ENCODE measurements around the gene USP22.
"Not testable (repeated sequence)": the region's sequence is repeated elsewhere in the genome, so short reads cannot be mapped to it uniquely, and the experiment has no call there.

The USP22 gene

GRCh38 chr17:21042458-21043295, at the start of gene USP22:
Gene USP22 (minus strand): TSS chr17:21043011. CDS start chr17:21042835, 176 bp downstream.
- peak in 29 of 56 donors; percentile 35 to 100 (median 95) for DNase-seq

- DNase-seq, result no peak
These were observed 48.2 kb upstream of the USP22 start for GRCh38 chr17:21090902-21091618.

- no peak for DNase-seq
These were observed 47.4 kb upstream of the USP22 start for GRCh38 chr17:21089933-21090901.

GRCh38 chr17:21089145-21089544, 46.3 kb upstream of the USP22 start:
- DNase-seq, result no peak

GRCh38 chr17:21085707-21086106, 42.9 kb upstream of the USP22 start:
- no peak for DNase-seq

- not testable (repeated sequence) for DNase-seq
These were observed 42.5 kb upstream of the USP22 start for GRCh38 chr17:21085280-21085679.

- no peak for DNase-seq
These were observed 39.2 kb upstream of the USP22 start for GRCh38 chr17:21082001-21082436.

- no peak for DNase-seq
These were observed 36.4 kb upstream of the USP22 start for GRCh38 chr17:21079196-21079595.

GRCh38 chr17:21078016-21078780, 35.4 kb upstream of the USP22 start:
- no peak for DNase-seq

- no peak for DNase-seq
These were observed 34.5 kb upstream of the USP22 start for GRCh38 chr17:21077281-21077680.

GRCh38 chr17:21076242-21076641, 33.4 kb upstream of the USP22 start:
- no peak for DNase-seq

- peak in 34 of 56 donors; percentile 16 to 81 (median 64) for DNase-seq
These were observed 32.9 kb upstream of the USP22 start for GRCh38 chr17:21075739-21076085.

- DNase-seq, result peak in 26 of 56 donors; percentile 4 to 57 (median 27)
These were observed 30.0 kb upstream of the USP22 start for GRCh38 chr17:21072745-21073197.

- DNase-seq, result no peak
These were observed 23.6 kb upstream of the USP22 start for GRCh38 chr17:21066394-21066793.

- no peak for DNase-seq
These were observed 19.2 kb upstream of the USP22 start for GRCh38 chr17:21061971-21062526.

GRCh38 chr17:21061158-21061835, 18.5 kb upstream of the USP22 start:
- DNase-seq, result no peak

- DNase-seq, result no peak
These were observed 16.9 kb upstream of the USP22 start for GRCh38 chr17:21059761-21060160.

GRCh38 chr17:21058098-21058893, 15.5 kb upstream of the USP22 start:
- no peak for DNase-seq

- not testable (repeated sequence) for DNase-seq
These were observed 10.2 kb upstream of the USP22 start for GRCh38 chr17:21053056-21053455.

All from nucleus accumbens (tissue), 56 donors.